GM18861 (cell line): ENCODE results near the gene VASN.
"Not testable (repeated sequence)": the region's sequence is repeated elsewhere in the genome, so short reads cannot be mapped to it uniquely, and the experiment has no call there.

Source experiments
- ATAC-seq: cut with Tn5 transposase; IDR thresholded peaks from one replicate; pipeline ENCODE4 v1.9.1; 2021; ENCODE audit not compliant: unreplicated experiment

The VASN gene

DNA sequence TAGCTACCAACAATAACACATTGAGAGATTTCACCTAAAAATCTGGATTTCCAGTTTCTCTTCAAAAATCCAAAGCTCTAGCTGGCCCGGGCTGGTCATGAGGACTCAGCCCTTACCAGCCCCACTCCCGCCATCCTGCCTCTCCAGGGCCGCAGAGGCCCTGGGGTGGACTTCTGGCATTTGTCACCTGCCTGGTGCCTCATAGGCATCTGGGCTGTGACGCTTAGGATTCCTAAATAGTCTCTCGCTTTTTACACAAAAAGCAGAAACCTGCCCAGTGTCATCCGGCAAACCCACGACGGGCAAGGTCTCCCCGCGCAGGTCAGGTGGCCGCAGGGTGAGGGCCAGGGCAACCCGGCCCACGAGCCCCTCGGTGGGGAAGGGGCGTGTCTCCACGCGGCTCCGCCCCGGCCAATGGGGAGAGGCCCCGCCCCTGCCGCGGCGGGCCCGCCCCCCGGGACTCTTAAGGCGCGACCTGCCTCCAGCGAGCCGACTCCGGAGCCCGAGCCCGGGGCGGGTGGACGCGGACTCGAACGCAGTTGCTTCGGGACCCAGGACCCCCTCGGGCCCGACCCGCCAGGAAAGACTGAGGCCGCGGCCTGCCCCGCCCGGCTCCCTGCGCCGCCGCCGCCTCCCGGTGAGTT lies at the start of gene VASN:
TSS of gene VASN (plus strand) at position 492 of the 644 bp plus-strand sequence. CDS start 9,030 bp downstream, outside the sequence.
- no peak for ATAC-seq

DNA sequence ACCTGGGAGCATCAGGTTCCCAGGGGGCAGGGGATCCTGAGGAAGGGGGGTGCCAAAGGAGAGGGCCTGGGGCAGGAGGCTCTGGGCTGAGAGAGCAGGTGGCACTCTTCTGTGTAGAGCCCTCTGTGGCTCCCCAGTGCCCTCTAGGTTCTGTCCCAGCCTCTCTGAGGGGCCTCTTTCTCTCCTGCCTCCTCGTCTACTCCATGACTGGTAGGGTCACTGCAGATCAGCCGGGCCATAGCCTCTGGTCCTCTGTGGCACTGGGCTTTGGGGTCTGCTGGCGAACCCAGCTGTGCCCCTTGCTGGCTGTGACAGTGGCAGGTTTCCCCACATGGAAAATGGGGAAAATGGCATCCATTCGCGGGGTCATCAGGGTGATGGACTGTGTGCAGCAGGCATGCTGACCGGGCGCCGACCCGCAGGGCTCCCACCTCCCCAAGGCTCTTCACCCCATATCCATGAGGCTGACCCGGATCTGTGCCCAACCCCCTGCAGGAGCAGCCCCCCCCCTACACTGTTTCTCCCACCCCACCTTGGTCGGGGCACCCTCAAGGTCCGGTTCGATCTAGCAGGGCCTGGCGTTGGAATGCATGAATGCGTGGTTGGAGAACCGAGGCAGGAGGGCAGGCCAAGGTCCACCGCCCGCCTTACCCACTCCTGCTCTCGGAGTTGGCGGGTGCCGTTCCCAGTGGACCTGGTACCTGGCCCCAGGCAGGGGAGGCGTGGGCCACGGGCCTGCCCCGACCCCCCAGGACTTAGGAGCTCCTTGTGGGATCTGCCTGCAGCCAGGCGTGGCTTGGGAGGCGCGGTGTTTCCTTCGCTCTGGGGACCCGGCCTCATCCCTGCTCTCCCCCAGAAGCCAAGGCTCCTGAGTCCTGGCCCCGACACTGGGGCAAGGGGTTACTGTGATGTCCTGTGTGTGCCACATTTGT lies 49.3 kb upstream of the VASN start:
- ATAC-seq: no peak

DNA sequence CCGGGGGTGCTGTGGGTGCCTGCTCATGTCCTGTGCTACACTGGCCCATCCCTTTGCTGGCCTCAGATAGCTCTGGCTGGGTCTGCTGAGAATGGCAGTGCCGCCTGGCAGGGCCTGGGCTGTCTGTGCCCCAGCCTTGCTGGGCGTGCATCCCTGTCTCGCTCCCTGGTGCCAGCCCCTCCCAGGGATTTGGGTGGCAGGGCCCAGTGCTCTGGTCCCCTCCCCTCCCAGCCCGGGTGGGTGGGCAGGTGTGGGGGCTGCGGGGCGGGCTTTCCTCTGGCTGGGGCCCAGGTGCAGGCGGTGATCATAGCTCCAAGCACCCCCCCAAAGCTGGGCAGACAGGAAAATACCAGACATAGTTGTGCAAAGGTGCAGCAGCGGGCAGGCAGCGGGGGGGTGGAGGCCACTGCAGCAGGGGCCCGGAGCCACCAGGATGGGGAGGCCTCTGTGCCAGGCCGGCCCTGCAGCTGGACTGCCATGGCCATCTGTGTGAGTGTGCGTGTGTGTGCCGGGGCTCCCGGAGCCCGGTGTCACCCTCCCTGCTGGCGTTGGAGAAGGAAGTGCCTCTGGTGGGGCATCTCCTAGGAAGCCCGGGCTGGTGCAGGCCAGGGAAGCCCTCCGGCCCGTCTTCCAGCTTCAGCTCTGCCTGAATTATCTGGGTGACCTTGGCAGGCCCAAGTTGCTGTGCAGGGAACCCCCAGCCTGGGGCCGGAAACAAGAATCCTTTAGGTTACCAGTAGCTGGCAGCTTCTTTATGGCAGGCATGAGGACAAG lies 48.4 kb upstream of the VASN start:
- ATAC-seq: no peak

DNA sequence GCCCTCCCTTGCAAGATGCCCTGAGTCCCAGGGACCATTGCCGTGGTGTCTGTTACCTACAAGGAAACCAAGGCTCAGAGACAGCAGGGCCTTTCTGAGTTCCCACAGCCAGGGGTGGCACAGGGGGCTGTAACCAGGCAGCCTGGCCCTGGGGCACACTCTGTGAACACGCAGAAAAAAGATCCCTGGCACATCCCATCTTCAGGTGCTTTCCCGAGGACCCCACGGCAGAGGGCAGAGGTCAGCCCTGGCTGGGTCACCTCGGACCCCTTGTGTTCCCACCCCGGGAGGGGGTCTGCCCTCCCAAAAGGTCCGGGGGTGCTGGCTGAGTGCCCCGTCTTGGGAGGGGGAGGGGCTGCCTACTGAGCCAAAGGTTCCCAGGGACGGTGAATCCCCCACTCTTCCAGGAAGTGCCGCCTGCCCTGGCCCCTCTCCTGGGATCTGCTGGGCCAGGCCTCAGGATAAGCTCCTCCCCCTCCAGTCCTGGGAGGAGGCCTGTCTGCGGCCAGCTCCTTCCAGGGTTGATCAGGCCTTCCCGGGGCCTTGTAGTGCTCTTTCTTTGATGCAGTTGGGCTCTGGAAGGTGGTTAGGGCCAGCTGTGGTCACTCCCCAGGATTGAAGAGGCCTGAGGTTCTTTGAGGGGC lies 47.7 kb upstream of the VASN start:
- no peak for ATAC-seq

DNA sequence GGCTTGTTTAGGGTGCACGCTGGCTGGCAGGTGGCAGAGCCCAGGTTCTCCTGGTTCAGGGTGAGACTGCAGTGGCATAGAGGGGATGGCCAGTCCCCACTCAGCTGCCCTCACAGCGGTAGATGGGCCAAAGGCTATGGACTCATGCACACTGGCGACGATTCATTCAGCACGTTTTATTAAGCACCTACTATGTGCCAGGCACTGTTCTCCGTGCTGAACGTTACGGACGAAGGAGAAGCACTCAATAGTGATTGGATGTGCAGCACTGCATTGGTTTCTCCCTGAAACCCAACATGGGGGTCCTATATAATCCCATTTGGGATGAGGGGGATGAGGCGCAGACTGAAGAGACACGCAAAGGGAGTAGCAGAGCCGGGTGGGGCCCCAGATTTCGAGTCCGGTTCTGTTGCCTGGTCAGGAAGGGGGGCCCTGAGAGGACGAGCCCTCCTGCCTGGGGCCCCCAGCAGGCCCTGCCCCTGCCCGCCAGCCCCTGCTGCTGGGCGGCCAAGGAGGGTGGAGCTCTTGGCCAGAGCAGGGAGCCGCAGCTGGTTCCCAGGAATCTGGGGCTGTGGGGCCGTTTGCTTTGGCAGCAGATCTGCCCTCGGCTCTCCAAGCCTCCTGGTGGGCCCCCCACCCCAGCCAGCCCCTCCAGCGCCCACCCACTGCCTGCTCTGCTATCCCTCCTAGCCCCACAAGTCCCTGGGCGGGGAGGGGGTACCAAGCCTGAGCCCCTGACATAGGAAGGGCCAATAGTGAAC lies 47.0 kb upstream of the VASN start:
- no peak for ATAC-seq

DNA sequence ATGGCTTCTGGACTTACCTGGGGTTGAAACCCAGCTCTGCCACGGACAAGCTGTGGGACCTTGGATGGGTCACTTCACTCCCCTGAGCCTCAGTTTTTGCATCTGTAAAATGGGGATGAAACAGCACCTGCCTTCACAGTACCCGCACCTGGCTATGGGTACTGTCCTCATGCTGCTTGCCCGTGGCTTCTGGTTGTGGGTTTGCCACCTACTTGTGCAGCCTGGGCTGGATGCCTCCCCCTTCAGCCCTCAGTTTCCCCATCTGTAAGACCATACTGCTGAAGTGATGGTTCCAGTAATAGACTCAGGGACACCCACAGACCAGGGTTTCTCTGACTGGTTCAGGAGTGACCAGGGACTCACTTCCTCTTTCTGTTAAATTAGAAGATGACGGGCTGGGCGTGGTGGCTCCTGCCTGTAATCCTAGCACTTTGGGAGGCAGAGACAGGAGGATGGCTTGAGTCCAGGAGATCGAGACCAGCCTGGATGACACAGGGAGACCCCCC lies 46.3 kb upstream of the VASN start:
- no peak for ATAC-seq

DNA sequence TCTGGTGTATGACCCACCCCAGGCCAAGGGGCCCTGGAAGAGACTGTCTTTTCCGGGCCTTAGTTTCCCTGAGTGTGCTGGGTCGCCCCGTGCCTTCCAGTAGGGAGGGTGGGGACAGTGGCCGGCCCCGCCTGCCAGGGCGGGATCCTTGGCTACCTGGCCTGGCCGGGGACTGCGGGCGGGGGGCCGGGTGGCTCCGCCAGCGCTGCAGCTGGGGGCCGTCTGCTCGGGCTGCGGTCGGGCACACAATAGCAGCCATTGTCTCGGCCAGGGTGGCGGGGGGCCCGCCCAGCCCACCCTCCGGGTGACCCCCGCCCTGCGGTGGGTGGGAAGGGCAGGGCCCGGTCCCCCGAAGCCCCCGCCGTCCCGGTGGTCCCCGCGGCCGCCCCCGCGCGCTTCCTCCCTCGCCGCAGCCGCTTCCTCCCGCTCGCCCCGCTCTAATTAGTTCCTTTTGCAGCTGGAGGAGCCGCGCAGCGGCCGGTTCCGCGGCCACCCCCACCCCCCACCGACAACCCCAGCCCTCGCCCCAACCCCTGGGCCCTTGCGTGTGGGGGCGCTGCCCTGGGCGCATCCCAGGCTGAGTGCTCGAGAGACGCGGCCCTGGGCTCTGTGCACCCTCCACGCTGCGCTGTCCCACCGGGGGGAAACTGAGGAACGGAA lies 44.1 kb upstream of the VASN start:
- ATAC-seq: no peak

DNA sequence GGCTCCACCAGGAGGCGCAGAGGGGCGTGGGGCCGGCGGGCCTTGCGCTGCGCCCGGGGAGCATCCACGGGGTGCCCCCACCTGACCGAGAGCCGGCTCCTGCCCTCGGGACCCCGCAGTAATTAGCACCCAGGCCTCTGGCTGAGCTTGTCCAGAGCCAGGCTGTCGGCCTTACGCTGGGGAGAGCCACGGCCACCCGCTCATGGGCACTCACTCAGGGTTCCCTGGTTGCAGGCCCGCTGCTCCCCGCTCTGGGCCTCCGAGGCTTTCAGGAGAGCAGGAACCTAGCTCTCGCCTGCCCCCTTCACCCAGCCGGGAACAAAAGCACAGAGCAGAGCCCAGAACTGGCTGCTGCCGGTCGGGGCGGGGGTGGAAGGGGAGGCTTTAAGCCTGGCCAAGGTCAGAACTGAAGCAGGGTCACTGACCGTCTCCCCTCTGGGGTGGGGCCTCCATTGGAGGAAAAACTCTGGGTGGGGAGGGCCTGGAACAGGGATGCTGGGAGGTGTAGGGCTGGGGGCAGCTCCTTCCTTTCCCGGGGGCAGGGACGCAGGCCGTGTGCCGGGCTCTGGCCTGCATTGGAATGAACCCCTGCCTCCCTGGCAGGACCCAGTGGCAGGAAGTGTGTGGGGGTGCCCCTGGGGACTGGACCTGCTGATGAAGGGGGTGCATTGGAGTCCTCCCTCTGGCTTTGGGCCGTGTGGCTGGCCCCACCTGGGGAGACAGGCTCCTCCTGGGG lies 43.4 kb upstream of the VASN start:
- no peak for ATAC-seq

DNA sequence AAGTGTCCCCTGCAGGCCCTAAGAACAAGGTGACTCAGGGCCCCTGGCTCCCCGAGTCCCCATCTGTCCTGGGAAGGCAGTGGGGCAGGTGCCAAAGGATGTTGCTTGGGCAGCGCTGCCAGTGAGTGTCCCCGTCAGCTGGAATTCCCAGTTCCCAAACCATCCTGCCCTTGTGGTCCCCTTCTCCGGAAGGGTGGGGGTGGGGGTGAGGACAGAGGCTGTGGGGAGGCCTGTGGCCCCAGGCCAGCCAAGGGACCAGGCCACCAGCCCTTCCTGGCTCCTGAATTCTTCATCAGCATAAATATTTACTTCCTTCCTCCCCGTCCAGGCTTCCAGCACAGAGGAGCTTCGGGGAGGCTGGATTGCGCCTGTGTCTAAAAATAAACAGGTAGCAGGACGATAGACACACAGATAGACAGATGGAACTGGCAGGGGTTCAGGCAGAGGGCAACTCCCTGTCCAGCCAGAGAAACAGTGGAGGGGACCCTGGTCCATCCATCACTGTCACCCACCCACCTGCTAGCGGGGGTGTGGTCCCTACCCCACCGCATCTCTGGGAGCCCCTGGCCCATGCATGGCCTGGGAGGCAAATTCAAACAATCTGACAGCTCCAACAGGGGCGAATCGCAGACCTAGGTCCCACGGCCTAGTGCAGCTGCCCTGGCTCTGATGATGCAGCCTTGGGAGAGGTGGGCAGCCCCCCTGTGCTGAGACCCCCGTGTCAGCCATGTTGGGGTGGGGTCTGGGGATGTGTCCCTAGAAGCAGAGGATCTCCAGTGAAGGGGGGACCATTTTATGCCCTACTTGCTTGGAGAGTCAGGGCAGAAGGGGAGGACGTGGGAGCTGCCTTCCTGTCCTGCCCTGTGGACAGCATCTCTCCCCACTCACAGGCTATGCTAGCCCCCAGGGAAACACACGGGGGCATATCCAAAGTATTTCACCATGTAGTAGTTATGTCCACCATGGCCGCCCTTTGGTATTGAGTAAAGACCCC lies 42.6 kb upstream of the VASN start:
- no peak for ATAC-seq

DNA sequence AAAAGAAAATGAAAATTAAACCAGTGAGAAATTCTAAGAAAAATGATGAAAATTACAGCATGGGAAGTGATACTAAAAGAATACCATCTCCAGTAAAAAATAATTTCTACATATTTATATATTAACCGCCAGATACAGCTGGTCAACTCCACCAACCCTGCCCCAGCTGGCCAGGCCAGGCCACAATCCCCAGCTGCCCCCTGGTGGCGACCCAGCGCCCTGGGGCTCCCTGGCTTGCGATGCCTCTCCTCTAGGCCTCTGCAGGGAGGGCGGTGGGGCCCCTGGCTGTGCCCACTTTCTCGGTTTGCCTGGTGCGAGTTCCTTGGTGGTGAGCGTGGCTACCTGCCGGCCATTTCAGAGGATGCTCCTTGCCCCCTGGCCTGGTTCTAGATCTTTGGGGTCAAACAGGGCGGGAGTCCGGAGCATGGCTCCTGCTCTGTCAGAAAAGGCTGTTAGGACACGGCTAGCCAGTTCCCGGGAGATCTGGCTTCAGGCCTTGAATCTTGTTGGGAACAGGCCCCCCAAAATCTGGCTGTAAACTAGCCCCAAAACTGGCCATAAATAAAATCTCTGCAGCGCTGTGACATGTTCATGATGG lies 41.3 kb upstream of the VASN start:
- ATAC-seq: peak; percentile 50

DNA sequence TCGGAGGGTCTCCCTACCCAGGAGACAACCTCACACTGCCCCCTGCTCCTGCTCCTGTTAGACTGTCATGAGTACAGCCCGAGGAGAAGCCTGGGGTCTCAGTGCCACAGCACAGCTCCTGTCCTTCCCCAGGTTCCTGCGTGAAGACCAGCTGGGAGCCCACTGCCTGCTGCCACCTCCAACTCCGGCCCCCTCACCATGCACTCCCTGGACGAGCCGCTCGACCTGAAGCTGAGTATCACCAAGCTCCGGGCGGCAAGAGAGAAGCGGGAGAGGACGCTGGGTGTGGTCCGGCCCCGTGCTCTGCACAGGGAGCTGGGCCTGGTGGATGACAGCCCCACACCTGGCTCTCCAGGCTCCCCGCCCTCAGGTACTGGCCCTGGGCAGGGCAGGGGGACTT lies 39.6 kb upstream of the VASN start:
- ATAC-seq: no peak

DNA sequence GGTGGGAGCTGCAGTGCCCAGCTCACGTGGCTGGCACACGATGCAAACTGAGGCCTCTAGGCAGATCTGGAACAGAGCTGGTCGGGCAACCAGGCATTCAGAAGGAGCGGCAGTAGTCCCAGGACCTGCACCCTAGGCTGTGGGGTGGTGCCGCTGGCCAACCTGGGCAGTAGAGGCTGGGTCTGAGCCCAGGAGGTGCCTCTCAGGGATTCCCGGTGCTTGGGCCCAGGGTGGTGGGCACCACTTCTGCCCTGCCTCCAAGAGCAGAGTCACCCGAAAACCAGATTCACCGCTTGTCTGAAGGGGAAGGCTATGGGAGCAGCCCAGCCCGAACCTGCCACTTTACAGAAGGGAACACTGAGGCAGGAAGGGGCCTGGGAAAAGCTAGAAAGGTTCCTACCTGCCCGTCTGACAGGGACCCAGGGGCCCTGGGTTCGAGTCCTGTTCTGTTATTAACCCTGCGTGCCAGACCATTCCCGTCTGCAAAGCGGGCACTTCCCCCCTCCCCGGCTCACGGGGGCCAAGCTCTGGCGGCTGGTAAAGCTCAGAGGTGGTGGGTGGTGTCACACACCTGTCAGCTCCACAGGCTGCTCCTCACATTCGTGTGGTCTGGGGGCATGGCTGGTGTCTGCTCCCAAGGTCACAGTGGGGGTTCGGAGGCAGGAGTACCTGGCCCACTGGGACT lies 38.9 kb upstream of the VASN start:
- ATAC-seq: no peak

DNA sequence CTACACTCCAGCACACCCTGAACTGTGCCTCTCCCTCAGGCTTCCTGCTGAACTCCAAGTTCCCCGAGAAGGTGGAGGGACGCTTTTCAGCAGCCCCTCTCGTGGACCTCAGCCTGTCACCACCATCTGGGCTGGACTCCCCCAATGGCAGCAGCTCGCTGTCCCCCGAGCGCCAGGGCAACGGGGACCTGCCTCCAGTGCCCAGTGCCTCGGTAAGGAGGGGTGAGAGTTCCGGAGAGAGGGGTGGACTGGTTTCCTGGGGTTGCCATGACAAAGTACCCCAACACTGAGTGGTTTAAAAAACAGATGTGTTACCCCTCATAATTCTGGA lies 38.4 kb upstream of the VASN start:
- no peak for ATAC-seq

DNA sequence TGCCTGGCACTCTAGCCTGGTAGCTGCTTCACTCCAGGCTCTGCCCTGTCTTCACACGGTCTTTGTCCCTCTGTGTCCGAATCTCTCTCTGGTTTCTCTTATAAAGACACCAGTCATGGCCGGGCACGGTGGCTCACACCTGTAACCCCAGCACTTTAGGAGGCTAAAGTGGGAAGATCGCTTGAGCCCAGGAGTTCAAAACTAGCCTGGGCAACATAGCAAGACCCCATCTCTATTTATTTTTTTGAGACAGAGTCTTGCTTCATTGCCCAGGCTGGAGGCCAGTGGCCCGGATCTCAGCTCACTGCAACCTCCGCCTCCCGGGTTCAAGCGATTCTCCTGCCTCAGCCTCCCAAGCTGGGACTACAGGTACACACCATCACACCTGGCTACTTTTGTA lies 37.9 kb upstream of the VASN start:
- not testable (repeated sequence) for ATAC-seq

DNA sequence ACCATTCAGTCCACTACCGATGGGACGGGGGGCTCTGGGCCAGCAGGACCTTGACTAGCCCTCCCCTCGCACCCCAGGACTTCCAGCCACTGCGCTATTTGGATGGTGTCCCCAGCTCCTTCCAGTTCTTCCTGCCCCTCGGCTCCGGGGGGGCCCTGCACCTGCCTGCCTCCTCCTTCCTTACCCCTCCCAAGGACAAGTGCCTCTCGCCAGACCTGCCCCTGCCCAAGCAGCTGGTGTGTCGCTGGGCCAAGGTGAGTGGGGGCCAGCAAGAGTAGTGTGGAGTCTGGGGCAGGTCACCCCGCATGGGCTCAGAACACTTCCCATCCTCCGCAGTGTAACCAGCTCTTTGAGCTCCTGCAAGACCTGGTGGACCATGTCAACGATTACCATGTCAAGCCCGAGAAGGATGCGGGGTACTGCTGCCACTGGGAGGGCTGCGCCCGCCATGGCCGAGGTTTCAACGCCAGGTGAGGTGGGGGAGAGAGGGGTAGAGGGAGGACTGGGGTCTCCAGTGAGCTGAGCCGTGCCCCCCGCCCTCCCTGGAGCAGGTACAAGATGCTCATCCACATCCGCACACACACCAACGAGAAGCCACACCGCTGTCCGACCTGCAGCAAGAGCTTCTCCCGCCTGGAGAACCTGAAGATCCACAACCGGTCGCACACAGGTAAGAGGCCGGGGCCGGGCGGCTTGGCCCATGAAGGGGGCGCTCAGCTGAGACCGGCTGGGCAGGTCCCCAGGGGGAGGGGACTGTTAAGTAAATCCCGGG lies 36.7 kb upstream of the VASN start:
- no peak for ATAC-seq
